Ascending aorta (tissue), 2 donors: ENCODE results near the gene HELZ. TPM values are rescaled to one million over a fixed set of nuclear protein-coding genes. Genes with fewer than 3 reads are reported as not detected.
"Not testable (repeated sequence)": the region's sequence is repeated elsewhere in the genome, so short reads cannot be mapped to it uniquely, and the experiment has no call there.

ENCODE experiments used
- DNase-seq, 2 donors: peaks; one replicate each; pipeline ENCODE4 v3.0.0-alpha.2; 2019; ENCODE audit warnings: low spot score in 2 of 2
- H3K27ac ChIP-seq, 2 donors: fragments of 200-600 bp; sonication (generic); one replicate each; pipeline ENCODE4 v1.5.1; 2016 to 2017; ENCODE audit warnings: mild to moderate bottlenecking in 1 of 2
- H3K27me3 ChIP-seq: fragments of 200-600 bp; sonication (generic); one replicate; pipeline ENCODE4 v1.5.1; 2017
- H3K36me3 ChIP-seq, 2 donors: fragments of 200-600 bp; sonication (generic); one replicate each; pipeline ENCODE4 v1.5.1; 2016
- H3K4me1 ChIP-seq, 2 donors: fragments of 200-600 bp; sonication (generic); one replicate each; pipeline ENCODE4 v1.5.1; 2016 to 2017; ENCODE audit warnings: mild to moderate bottlenecking in 1 of 2
- H3K4me3 ChIP-seq, 2 donors: fragments of 200-600 bp; sonication (generic); one replicate each; pipeline ENCODE4 v1.5.1; 2016 to 2017; ENCODE audit warnings: mild to moderate bottlenecking in 1 of 2
- H3K9me3 ChIP-seq, 2 donors: fragments of 200-600 bp; sonication (generic); one replicate each; pipeline ENCODE4 v1.5.1; 2016
- intact Hi-C: fragments of 100-400 bp; cut with DNase I; formaldehyde crosslinking; loops from one replicate; pipeline ENCODE4 v1.15.1; 2023
- total RNA-seq: library from RNA; depleted of rRNA; stranded (reverse); fragments of >200 nt; gene quantifications from one replicate; pipeline ENCODE4 v1.1.0, GENCODE V29; 2016
- TF ChIP-seq, protein P1 (sequence below), 3 experiments: fragments of 200-600 bp in 2 of 3; fragments of 450-650 bp in 1 of 3; sonication (generic) in 2 of 3; IDR thresholded peaks; one replicate each; pipeline ENCODE4 v1.5.1; 2016 to 2019; ENCODE audit warnings: antibody characterized with exemption in 3 of 3, mild to moderate bottlenecking in 1 of 3, moderate library complexity in 1 of 3

The HELZ gene
- total RNA-seq, 1 donor from 2014 or later: 36.1 TPM

DNA sequence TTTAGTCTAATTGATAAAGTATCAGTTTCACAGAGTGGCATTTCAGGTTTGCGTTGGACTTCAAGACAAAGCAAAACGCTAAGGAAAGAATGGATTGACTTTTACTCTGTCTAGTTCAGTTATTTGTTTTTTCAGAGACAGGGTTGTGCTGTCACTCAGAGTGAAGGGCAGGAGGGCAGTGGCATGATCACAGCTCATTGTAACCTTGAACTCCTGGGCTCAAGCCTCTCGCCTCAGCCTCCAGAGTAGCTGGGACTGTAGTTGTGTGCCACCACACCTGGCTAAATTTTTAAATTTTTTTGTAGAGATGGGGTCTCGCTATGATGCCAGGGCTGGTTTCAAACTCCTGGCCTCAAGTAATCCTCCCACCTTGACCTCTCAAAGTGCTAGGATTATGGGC is 114.2 kb downstream of the HELZ start:
- H3K4me3 ChIP-seq: no peak overlapping the region
- TF ChIP-seq, protein P1, sequence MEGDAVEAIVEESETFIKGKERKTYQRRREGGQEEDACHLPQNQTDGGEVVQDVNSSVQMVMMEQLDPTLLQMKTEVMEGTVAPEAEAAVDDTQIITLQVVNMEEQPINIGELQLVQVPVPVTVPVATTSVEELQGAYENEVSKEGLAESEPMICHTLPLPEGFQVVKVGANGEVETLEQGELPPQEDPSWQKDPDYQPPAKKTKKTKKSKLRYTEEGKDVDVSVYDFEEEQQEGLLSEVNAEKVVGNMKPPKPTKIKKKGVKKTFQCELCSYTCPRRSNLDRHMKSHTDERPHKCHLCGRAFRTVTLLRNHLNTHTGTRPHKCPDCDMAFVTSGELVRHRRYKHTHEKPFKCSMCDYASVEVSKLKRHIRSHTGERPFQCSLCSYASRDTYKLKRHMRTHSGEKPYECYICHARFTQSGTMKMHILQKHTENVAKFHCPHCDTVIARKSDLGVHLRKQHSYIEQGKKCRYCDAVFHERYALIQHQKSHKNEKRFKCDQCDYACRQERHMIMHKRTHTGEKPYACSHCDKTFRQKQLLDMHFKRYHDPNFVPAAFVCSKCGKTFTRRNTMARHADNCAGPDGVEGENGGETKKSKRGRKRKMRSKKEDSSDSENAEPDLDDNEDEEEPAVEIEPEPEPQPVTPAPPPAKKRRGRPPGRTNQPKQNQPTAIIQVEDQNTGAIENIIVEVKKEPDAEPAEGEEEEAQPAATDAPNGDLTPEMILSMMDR (IDR thresholded peaks at IDR 0.05): no peak

DNA sequence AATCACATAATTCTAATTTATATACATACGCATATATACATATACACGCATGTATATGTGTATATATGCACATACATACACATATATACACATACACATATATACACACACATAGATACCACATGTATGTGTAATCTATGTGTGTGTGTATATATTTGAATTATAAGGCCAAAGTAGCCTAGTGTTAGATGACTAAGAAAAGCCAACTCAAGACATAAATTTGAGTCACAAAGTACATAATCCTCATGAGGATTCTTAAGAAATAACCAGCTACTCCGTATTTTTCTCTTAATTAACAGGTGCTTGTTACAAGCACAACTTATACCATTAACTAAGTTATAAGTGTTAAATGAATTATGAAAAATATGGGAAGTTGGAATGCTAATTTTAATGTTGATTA is 115.7 kb downstream of the HELZ start:
- no peaks in the 10 kb centered on the region for H3K9me3 ChIP-seq
- TF ChIP-seq, protein P1 (IDR thresholded peaks at IDR 0.05): no peak
- H3K27me3 ChIP-seq: no peaks in the 10 kb centered on the region
- no peak overlapping the region for H3K4me3 ChIP-seq
- no peak overlapping the region for H3K27ac ChIP-seq
- no peak for DNase-seq
- H3K4me1 ChIP-seq: no peaks in the 10 kb centered on the region
- H3K36me3 ChIP-seq: peaks cover 4 to 5% of the 10 kb centered on the region in 2 donors
- intact Hi-C loops: no loop called here

More for the DNA sequence above, 114.2 kb downstream of the HELZ start:
- no peak for DNase-seq
- Histone ChIP-seq H3K36me3 (peaks cover 9 to 12% of the 10 kb centered on the region in 2 donors), H3K27ac (no peak overlapping the region), H3K27me3 (no peaks in the 10 kb centered on the region), H3K9me3 (no peaks in the 10 kb centered on the region), H3K4me1 (no peaks in the 10 kb centered on the region)
- intact Hi-C loops: no loop called here

DNA sequence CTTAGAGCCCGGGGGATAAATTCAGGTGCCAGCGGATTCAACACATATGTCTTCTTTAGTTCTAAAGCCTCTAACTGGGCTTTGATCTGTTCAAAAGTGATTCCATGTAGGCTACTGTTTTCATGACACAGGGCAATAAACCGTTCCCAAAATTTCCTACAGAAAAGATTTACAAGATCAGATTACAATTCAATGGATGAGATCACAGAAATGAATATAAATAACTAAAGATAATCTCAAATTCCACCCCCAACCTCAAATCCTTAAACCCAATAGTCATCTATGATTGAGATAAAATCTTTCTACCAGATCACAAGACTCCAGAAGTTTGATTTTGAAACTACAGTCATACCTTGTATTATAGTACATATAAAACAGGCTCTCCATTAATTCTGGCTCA is 116.3 kb downstream of the HELZ start:
- Histone ChIP-seq H3K27me3 (no peaks in the 10 kb centered on the region), H3K4me3 (no peak overlapping the region), H3K4me1 (no peaks in the 10 kb centered on the region), H3K27ac (no peak overlapping the region), H3K36me3 (peaks cover 0 to 4% of the 10 kb centered on the region in 2 donors), H3K9me3 (no peaks in the 10 kb centered on the region)
- TF ChIP-seq, protein P1 (IDR thresholded peaks at IDR 0.05): no peak
- DNase-seq: no peak
- intact Hi-C loops: no loop called here

DNA sequence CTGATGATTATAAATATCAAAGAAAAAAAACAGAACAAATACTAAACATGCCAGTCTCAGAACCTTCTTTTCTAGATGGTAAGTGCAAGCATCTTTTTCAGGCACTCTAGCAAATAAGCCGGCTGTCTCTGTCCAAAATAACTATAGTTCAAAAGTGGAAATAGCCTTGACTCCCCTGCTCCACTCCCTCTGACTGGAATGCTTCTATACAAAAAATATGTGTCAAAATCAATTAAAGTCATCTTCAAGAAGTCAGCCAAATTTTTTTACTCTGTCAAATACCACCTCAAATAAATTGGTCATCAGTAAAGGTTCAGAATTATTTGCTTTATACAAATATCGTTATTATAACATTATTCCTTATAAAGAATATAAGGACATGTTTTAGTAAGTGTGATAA is 117.1 kb downstream of the HELZ start:
- TF ChIP-seq, protein P1 (IDR thresholded peaks at IDR 0.05): no peak
- Histone ChIP-seq H3K27me3 (no peaks in the 10 kb centered on the region), H3K9me3 (no peaks in the 10 kb centered on the region), H3K4me1 (no peaks in the 10 kb centered on the region), H3K4me3 (no peak overlapping the region), H3K36me3 (peaks cover 0 to 4% of the 10 kb centered on the region in 2 donors), H3K27ac (no peak overlapping the region)
- intact Hi-C loops: no loop called here
- DNase-seq: no peak

DNA sequence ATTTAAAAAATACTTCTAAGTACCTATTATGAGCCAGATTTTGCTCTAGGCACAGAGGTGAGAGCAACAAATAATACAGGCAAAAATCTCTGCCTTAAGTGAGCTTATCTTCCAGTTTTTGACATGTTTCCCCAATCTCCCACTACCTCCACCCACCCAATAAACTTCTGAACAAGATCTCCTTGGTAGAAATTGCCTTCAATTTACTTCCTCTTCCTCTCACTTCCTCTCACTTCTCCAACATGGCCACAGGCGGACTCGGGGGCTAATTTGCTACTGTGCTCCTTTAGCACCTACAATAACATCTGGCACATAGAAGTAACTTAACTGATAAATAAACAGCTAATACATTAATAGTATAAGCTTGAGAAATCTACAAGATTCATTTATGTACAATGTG is 118.0 kb downstream of the HELZ start:
- Histone ChIP-seq H3K27ac (no peak overlapping the region), H3K4me1 (no peaks in the 10 kb centered on the region), H3K36me3 (peaks cover 0 to 12% of the 10 kb centered on the region in 2 donors), H3K27me3 (no peaks in the 10 kb centered on the region), H3K4me3 (no peak overlapping the region), H3K9me3 (no peaks in the 10 kb centered on the region)
- no peak for DNase-seq
- intact Hi-C loops: no loop called here
- TF ChIP-seq, protein P1 (IDR thresholded peaks at IDR 0.05): no peak

DNA sequence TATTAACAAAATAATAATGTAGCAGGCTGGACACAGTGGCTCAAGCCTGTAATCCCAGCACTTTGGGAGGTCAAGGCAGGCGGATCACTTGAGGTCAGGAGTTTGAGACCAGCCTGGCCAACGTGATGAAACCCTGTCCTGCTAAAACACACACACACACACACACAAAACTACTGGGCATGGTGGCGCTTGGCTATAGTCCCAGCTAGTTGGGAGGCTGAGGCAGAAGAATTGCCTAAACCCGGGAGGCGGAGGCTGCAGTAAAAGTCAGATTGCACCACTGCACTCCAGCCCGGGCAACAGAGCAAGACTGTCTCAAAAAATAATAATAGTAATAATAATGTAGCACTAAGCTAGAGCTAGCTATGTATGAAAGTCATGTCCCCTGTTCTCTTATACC is 118.5 kb downstream of the HELZ start:
- DNase-seq, intact Hi-C loops: not testable (repeated sequence)

More for the DNA sequence above, 118.5 kb downstream of the HELZ start:
- not testable (repeated sequence) for H3K27me3 ChIP-seq, H3K9me3 ChIP-seq, H3K4me1 ChIP-seq, H3K4me3 ChIP-seq, H3K27ac ChIP-seq
- H3K36me3 ChIP-seq: peaks cover 0 to 12% of the 10 kb centered on the region in 2 donors
